H1 (cell line): Measurements from ENCODE around the gene AGER. TPM values are rescaled to one million over a fixed set of nuclear protein-coding genes. Genes with fewer than 3 reads are reported as not detected.
A peak's percentile ranks its signal among the peaks of the same experiment; 100 is the strongest.

Experiments
- CTCF ChIA-PET: fragments of 300-600 bp; sonication (Branson Sonifier 250); formaldehyde crosslinking; loops from one replicate; lab custom pipeline; 2021; ENCODE audit not compliant: partially characterized antibody; lab: Charles Lee
- POLR2A ChIA-PET: fragments of 300-600 bp; sonication (Branson Sonifier 250); formaldehyde crosslinking; loops from one replicate; lab custom pipeline; 2021; ENCODE audit warnings: inconsistent platforms; ENCODE audit not compliant: partially characterized antibody; lab: Charles Lee
- DNase-seq, 2 experiments: peaks; one replicate each; pipeline versions ENCODE4 v3.0.0 to v3.0.0-alpha.2; 2010 to 2022; ENCODE audit warnings: low spot score in 2 of 2, low read depth in 1 of 2, mixed read lengths in 1 of 2
- FAIRE-seq: peaks from 2 replicates; lab custom pipeline; 2011; peaks lifted over from hg19 to GRCh38; lab: Jason Lieb, UNC
- H2AFZ ChIP-seq: 2 replicates; pipeline ENCODE4 v1.8.1; 2012; ENCODE audit warnings: low read length, inconsistent platforms
- H2AK5ac ChIP-seq: 2 replicates; pipeline ENCODE4 v1.6.1; 2013; ENCODE audit warnings: low read depth, low read length
- H2BK120ac ChIP-seq: replicated peaks from 2 replicates; pipeline ENCODE3; 2013; ENCODE audit warnings: low read depth, low read length, inconsistent platforms
- H2BK12ac ChIP-seq: 2 replicates; pipeline ENCODE4 v1.6.1; 2013; ENCODE audit warnings: low read depth, low read length
- H2BK15ac ChIP-seq: 2 replicates; pipeline ENCODE4 v1.6.1; 2013; ENCODE audit warnings: low read length
- H2BK20ac ChIP-seq: 2 replicates; pipeline ENCODE4 v1.6.1; 2013; ENCODE audit warnings: low read length
- H2BK5ac ChIP-seq: 2 replicates; pipeline ENCODE4 v1.6.1; 2013; ENCODE audit warnings: low read depth, low read length
- H3K14ac ChIP-seq: 2 replicates; pipeline ENCODE4 v1.6.1; 2013; ENCODE audit warnings: inconsistent platforms; ENCODE audit not compliant: insufficient read length
- H3K18ac ChIP-seq: 2 replicates; pipeline ENCODE4 v1.6.1; 2013; ENCODE audit warnings: low read length; ENCODE audit errors: extremely low read depth
- H3K23ac ChIP-seq: 2 replicates; pipeline ENCODE4 v1.6.1; 2013; ENCODE audit warnings: inconsistent platforms; ENCODE audit not compliant: insufficient read length
- H3K23me2 ChIP-seq: 2 replicates; pipeline ENCODE4 v1.6.1; 2013; ENCODE audit warnings: low read depth, low read length
- H3K27ac ChIP-seq: 2 replicates; pipeline ENCODE4 v1.6.1; 2011; ENCODE audit warnings: low read depth, low read length, inconsistent platforms
- H3K27me3 ChIP-seq, 4 experiments: replicated peaks in 1 of 4; 1 replicate in 1 of 4; 2 replicates in 3 of 4; pipeline versions ENCODE4 v1.6.1 to v1.8.1; 2011 to 2013; ENCODE audit warnings: low read length in 3 of 4, mild to moderate bottlenecking in 3 of 4, inconsistent platforms in 2 of 4, mixed read lengths in 2 of 4, moderate library complexity in 1 of 4; ENCODE audit not compliant: control insufficient read depth in 3 of 4, insufficient read depth in 3 of 4; ENCODE audit errors: extremely low read depth in 1 of 4
- H3K36me3 ChIP-seq, 4 experiments: 2 replicates each; pipeline versions ENCODE4 v1.6.1 to v1.8.1; 2011 to 2013; ENCODE audit warnings: mild to moderate bottlenecking in 4 of 4, low read length in 3 of 4, moderate library complexity in 2 of 4, control low read depth in 1 of 4, inconsistent platforms in 1 of 4; ENCODE audit not compliant: insufficient read depth in 4 of 4, control insufficient read depth in 2 of 4
- H3K4ac ChIP-seq: replicated peaks from 2 replicates; pipeline ENCODE3; 2013; ENCODE audit warnings: low read length, low read depth, mixed read lengths, inconsistent platforms; ENCODE audit not compliant: insufficient read length
- H3K4me1 ChIP-seq, 4 experiments: replicated peaks in 1 of 4; 1 replicate in 1 of 4; 2 replicates in 3 of 4; pipeline versions ENCODE4 v1.6.1 to v1.8.1; 2011 to 2013; ENCODE audit warnings: low read length in 3 of 4, inconsistent platforms in 2 of 4, mixed read lengths in 1 of 4; ENCODE audit not compliant: insufficient read depth in 4 of 4, control insufficient read depth in 3 of 4
- H3K4me2 ChIP-seq, 2 experiments: 2 replicates each; pipeline versions ENCODE4 v1.6.1 to v1.8.1; 2011 to 2013; ENCODE audit warnings: low read depth in 2 of 2, low read length in 2 of 2, control low read depth in 1 of 2, inconsistent platforms in 1 of 2, mild to moderate bottlenecking in 1 of 2; ENCODE audit not compliant: insufficient read depth in 1 of 2
- H3K4me3 ChIP-seq, 4 experiments: fragments of 200-600, 300-600 bp in 1 of 4; sonication (generic), shearing (Covaris generic), sonication (Bioruptor Twin) in 1 of 4; 2 replicates each; pipeline versions ENCODE4 v1.5.1 to v1.8.1; 2011 to 2016; ENCODE audit warnings: low read length in 4 of 4, low read depth in 3 of 4, control low read depth in 2 of 4, inconsistent platforms in 2 of 4, mild to moderate bottlenecking in 2 of 4, mixed read lengths in 1 of 4, moderate library complexity in 1 of 4; ENCODE audit not compliant: insufficient read depth in 2 of 4; ENCODE audit errors: extremely low read depth in 1 of 4
- H3K56ac ChIP-seq: replicated peaks from 2 replicates; pipeline ENCODE3; 2013; ENCODE audit warnings: low read depth, mild to moderate bottlenecking, mixed read lengths, low read length, inconsistent platforms; ENCODE audit not compliant: insufficient read length
- H3K79me1 ChIP-seq: 2 replicates; pipeline ENCODE4 v1.6.1; 2013; ENCODE audit warnings: low read depth, low read length, control low read depth
- H3K79me2 ChIP-seq, 2 experiments: 2 replicates each; pipeline versions ENCODE4 v1.6.1 to v1.8.1; 2012 to 2013; ENCODE audit warnings: low read length in 2 of 2, mild to moderate bottlenecking in 2 of 2, inconsistent platforms in 1 of 2; ENCODE audit not compliant: insufficient read depth in 2 of 2, control insufficient read depth in 1 of 2
- H3K9ac ChIP-seq, 4 experiments: replicated peaks in 1 of 4; 1 replicate in 1 of 4; 2 replicates in 3 of 4; pipeline versions ENCODE4 v1.6.1 to v1.8.1; 2011 to 2013; ENCODE audit warnings: low read depth in 3 of 4, low read length in 3 of 4, control low read depth in 2 of 4, mild to moderate bottlenecking in 2 of 4, moderate library complexity in 2 of 4, inconsistent platforms in 1 of 4; ENCODE audit errors: extremely low read depth in 1 of 4
- H3K9me3 ChIP-seq, 2 experiments: 2 replicates each; pipeline versions ENCODE4 v1.6.1 to v1.8.1; 2012 to 2013; ENCODE audit warnings: mild to moderate bottlenecking in 2 of 2, moderate library complexity in 2 of 2, control low read depth in 1 of 2, inconsistent platforms in 1 of 2, low read depth in 1 of 2, low read length in 1 of 2, mixed read lengths in 1 of 2; ENCODE audit not compliant: insufficient read depth in 2 of 2
- H4K20me1 ChIP-seq, 2 experiments: replicated peaks in 1 of 2; 2 replicates each; pipeline versions ENCODE3 to v1.8.1; 2011 to 2013; ENCODE audit warnings: inconsistent platforms in 2 of 2, low read length in 2 of 2, mild to moderate bottlenecking in 1 of 2; ENCODE audit not compliant: insufficient read depth in 2 of 2, control insufficient read depth in 1 of 2
- H4K5ac ChIP-seq: 2 replicates; pipeline ENCODE4 v1.6.1; 2013; ENCODE audit warnings: low read length, low read depth, mixed read lengths, inconsistent platforms; ENCODE audit not compliant: insufficient read length
- H4K8ac ChIP-seq: 2 replicates; pipeline ENCODE4 v1.8.0; 2013; ENCODE audit warnings: mild to moderate bottlenecking, moderate library complexity, low read length, inconsistent platforms; ENCODE audit not compliant: insufficient read depth; ENCODE audit errors: extremely low read depth
- H4K91ac ChIP-seq: replicated peaks from 2 replicates; pipeline ENCODE3; 2013; ENCODE audit warnings: low read length, mixed read lengths, inconsistent platforms; ENCODE audit not compliant: insufficient read length
- RFX5 ChIP-seq: IDR thresholded peaks from 2 replicates; pipeline ENCODE4 v1.6.1; 2011; ENCODE audit warnings: low read depth, low read length, improper control_type of control experiment, borderline replicate concordance
- WGBS, 2 experiments: shearing (Covaris generic) in 1 of 2; methylation state at CpG; one replicate each; pipeline versions ENCODE4 v1.1.6 to v1.1.7; 2013 to 2015; ENCODE audit warnings: low lambda C conversion rate in 2 of 2, mixed read lengths in 2 of 2, inconsistent platforms in 1 of 2, low coverage in 1 of 2, missing lambda C conversion rate in 1 of 2; ENCODE audit not compliant: insufficient replicate concordance in 2 of 2, insufficient coverage in 1 of 2, insufficient read length in 1 of 2; ENCODE audit errors: extremely low coverage in 1 of 2, missing lambda C conversion rate in 1 of 2; 5-methylcytosine and 5-hydroxymethylcytosine counted together
- polyA plus RNA-seq, 7 experiments: library from polyadenylated mRNA; depleted of rRNA in 3 of 7; stranded (reverse) in 5 of 7; unstranded in 2 of 7; fragments of >200 nt in 5 of 7; fragments of 200-250 nt in 2 of 7; gene quantifications; 1 replicate in 5 of 7; 2 replicates in 1 of 7; 4 replicates in 1 of 7; pipeline versions ENCODE4 v1.2.1 to v1.2.3, GENCODE V29; 2011 to 2013; ENCODE audit warnings: missing spikeins in 2 of 7, mixed read lengths in 2 of 7
- total RNA-seq: library from RNA; stranded (reverse); fragmentation: NEBNext Ultra II Directional; extraction: Animal tissue kit (Norgen Biotek cat#: 25700); gene quantifications from 2 replicates; pipeline ENCODE4 v1.2.1, GENCODE V29; 2021
- TF ChIP-seq, protein P1 (sequence below): IDR thresholded peaks from 2 replicates; pipeline ENCODE4 v1.6.1; 2012; ENCODE audit warnings: low read length, inconsistent platforms

AGER gene
- total and polyA plus RNA-seq, 2 of the 8 experiments (the other 6 are each of a cell fraction or from before 2014, with no cell fraction given), result 3.8 to 10.9 TPM

DNA sequence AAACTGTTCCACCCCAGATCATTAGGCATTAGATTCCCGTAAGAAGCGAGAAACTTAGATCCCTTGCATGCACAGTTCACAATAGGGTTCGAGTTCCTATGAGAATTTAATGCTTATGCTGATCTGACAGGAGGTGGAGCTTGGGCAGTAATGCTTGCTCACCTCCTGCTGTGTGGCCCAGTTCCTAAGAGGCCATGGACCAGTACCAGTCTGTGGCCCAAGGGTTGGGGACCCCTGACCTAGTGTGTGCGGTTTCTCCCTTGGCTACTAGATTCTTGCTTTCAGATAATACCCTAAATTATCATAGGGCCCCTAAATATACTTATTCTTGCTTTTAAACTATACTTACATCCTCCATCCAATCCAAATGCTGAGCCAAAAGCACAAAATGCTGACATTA lies 10.3 kb upstream of the AGER start:
- Histone ChIP-seq H3K56ac (no peak overlapping the region), H3K27me3 (no peaks in the 10 kb centered on the region), H2BK15ac (no peak overlapping the region), H4K8ac (no peak overlapping the region), H3K9ac (no peak overlapping the region), H3K9me3 (no peaks in the 10 kb centered on the region), H4K20me1 (no peaks in the 10 kb centered on the region), H3K4me2 (peak overlapping the region; percentile 77 to 89; a peak in 2 of 4 replicates), H2BK120ac (no peak overlapping the region), H2BK20ac (no peak overlapping the region), H4K5ac (no peak overlapping the region), H3K79me1 (no peaks in the 10 kb centered on the region; the same call in 1 of the 2 replicates), H3K27ac (no peak overlapping the region), H3K4ac (no peak overlapping the region), H3K4me3 (peak overlapping the region in 3 of 4 experiments; percentile 55 to 61 (median 60); a peak in 4 of 8 replicates), H3K14ac (no peak overlapping the region), H3K23ac (no peak overlapping the region), H3K36me3 (no peaks in the 10 kb centered on the region), H4K91ac (no peak overlapping the region), H2AFZ (no peak overlapping the region), H3K23me2 (peaks cover 7% of the 10 kb centered on the region; the same call in 1 of the 2 replicates), H2BK12ac (no peak overlapping the region), H3K4me1 (peaks cover 8 to 42% (median 24%) of the 10 kb centered on the region in 4 experiments), H3K18ac (no peak overlapping the region), H2BK5ac (no peak overlapping the region), H2AK5ac (no peak overlapping the region), H3K79me2 (peaks cover 0 to 2% of the 10 kb centered on the region in 2 experiments; a peak in 2 of 4 replicates)
- DNase-seq, result no peak
- CTCF ChIA-PET, result interaction anchor here (1.3 kb wide), 2 partner anchors 24 to 46 kb away, joined by 3 to 4 read pairs; no protein-coding TSS in a partner anchor
- FAIRE-seq, result no peak
- POLR2A ChIA-PET, result interaction anchor here (1.4 to 13.3 kb wide), 6 partner anchors 15 to 777 kb away, joined by 4 to 194 read pairs (median 9); partner anchors contain the start of genes AGPAT1, ATF6B, FKBPL and PRRT1
- TF ChIP-seq RFX5, result no peak
- TF ChIP-seq, protein P1, sequence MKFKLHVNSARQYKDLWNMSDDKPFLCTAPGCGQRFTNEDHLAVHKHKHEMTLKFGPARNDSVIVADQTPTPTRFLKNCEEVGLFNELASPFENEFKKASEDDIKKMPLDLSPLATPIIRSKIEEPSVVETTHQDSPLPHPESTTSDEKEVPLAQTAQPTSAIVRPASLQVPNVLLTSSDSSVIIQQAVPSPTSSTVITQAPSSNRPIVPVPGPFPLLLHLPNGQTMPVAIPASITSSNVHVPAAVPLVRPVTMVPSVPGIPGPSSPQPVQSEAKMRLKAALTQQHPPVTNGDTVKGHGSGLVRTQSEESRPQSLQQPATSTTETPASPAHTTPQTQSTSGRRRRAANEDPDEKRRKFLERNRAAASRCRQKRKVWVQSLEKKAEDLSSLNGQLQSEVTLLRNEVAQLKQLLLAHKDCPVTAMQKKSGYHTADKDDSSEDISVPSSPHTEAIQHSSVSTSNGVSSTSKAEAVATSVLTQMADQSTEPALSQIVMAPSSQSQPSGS, result 0 out of 2 replicates have a peak, but pooled peaks have one; percentile 8
- WGBS, 2 experiments, result 90% methylated on average over 4 of the region's 4 CpGs; no CpG with 5 or more reads in 1 of the 2 experiments
